ENCODE data around the gene REXO5. TPM values are rescaled to one million over a fixed set of nuclear protein-coding genes. Genes with fewer than 3 reads are reported as not detected.

REXO5 gene
- total and polyA plus RNA-seq, 2 of the 13 experiments (the other 11 are each of a cell fraction or from before 2014, with no cell fraction given): 5.9 to 13.1 TPM

DNA sequence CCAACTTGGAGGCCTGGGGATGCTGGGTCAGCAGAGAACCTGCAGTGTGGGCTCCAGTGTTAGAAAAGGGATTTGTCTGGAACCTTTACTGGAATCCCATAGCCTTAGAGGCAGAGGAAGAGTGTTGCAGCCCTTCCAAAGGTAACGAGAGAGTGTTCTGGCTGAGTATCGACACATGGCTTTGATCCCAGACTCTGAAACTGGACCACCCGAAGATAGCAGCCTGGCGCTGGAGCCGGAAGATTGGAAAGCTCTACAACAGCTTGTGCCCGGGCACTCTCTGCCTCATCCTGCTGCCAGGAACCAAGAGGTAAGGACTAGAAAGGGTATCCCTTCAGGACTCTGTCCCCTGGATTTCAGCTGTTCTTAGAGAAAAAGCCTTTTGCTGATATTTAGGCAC, 39.7 kb downstream of the REXO5 start:
- H3K9ac ChIP-seq (ENCODE audit: insufficient read depth, low read depth, low read length): no peak overlapping the region
- no peaks in the 10 kb centered on the region for H3K9me3 ChIP-seq (ENCODE audit: low read length)
- FAIRE-seq (no peak), DNase-seq (ENCODE audit: low spot score) (no peak), ATAC-seq (no peak)
- ChIA-PET CTCF (ENCODE audit: low intra/inter-chr PET ratio, low total read pairs) (no interaction called here), POLR2A (no interaction called here)
- in situ Hi-C loops (cut with HindIII; ENCODE audit: extremely low pct_ligation_motif_present, low pct_unique_long_range_greater_than_20kb): no loop called here
- H3K36me3 ChIP-seq (replicated peaks in 1 of 2; ENCODE audit: control insufficient read depth in 1 of 2, insufficient read depth in 2 of 2, low read length in 2 of 2): peaks cover 10 to 34% of the 10 kb centered on the region in 2 experiments
- H4K20me1 ChIP-seq (ENCODE audit: insufficient read depth, low read length): no peaks in the 10 kb centered on the region
- no peak overlapping the region for H3K4me3 ChIP-seq (replicated peaks in 1 of 3; ENCODE audit: insufficient read depth in 1 of 3, low read depth in 2 of 3, low read length in 3 of 3)
- WGBS (ENCODE audit: low lambda C conversion rate): 96% methylated on average over 6 of the region's 6 CpGs
- H3K27me3 ChIP-seq (ENCODE audit: control insufficient read depth in 1 of 2, insufficient read depth in 2 of 2, low read length in 2 of 2): no peaks in the 10 kb centered on the region
- H3K4me2 ChIP-seq (ENCODE audit: low read depth, low read length): no peak overlapping the region
- intact Hi-C loops (cut with micrococcal nuclease; ENCODE audit: unreplicated experiment): no loop called here
- H3K79me2 ChIP-seq (ENCODE audit: insufficient read depth, low read length): no peaks in the 10 kb centered on the region
- H3K4me1 ChIP-seq (ENCODE audit: insufficient read depth, low read length): peaks cover 2% of the 10 kb centered on the region
- no TSS peak for BruUV-seq (replicated peaks)
- H3K27ac ChIP-seq (ENCODE audit: extremely low read length, insufficient read depth, low read length): no peak overlapping the region
- H2AFZ ChIP-seq (ENCODE audit: low read length): no peak overlapping the region
- TF ChIP-seq MLXIP (CRISPR knock-in tag; IDR thresholded peaks at IDR 0.05; ENCODE audit: borderline replicate concordance): no peak
- TF ChIP-seq HES4 (CRISPR knock-in tag; IDR thresholded peaks at IDR 0.05; ENCODE audit: borderline replicate concordance): no peak
- no peak for TF ChIP-seq SKIL (CRISPR knock-in tag; IDR thresholded peaks at IDR 0.05; ENCODE audit: borderline replicate concordance)
- TF ChIP-seq THAP11 (CRISPR knock-in tag; IDR thresholded peaks at IDR 0.05): no peak
- TF ChIP-seq, protein P1, sequence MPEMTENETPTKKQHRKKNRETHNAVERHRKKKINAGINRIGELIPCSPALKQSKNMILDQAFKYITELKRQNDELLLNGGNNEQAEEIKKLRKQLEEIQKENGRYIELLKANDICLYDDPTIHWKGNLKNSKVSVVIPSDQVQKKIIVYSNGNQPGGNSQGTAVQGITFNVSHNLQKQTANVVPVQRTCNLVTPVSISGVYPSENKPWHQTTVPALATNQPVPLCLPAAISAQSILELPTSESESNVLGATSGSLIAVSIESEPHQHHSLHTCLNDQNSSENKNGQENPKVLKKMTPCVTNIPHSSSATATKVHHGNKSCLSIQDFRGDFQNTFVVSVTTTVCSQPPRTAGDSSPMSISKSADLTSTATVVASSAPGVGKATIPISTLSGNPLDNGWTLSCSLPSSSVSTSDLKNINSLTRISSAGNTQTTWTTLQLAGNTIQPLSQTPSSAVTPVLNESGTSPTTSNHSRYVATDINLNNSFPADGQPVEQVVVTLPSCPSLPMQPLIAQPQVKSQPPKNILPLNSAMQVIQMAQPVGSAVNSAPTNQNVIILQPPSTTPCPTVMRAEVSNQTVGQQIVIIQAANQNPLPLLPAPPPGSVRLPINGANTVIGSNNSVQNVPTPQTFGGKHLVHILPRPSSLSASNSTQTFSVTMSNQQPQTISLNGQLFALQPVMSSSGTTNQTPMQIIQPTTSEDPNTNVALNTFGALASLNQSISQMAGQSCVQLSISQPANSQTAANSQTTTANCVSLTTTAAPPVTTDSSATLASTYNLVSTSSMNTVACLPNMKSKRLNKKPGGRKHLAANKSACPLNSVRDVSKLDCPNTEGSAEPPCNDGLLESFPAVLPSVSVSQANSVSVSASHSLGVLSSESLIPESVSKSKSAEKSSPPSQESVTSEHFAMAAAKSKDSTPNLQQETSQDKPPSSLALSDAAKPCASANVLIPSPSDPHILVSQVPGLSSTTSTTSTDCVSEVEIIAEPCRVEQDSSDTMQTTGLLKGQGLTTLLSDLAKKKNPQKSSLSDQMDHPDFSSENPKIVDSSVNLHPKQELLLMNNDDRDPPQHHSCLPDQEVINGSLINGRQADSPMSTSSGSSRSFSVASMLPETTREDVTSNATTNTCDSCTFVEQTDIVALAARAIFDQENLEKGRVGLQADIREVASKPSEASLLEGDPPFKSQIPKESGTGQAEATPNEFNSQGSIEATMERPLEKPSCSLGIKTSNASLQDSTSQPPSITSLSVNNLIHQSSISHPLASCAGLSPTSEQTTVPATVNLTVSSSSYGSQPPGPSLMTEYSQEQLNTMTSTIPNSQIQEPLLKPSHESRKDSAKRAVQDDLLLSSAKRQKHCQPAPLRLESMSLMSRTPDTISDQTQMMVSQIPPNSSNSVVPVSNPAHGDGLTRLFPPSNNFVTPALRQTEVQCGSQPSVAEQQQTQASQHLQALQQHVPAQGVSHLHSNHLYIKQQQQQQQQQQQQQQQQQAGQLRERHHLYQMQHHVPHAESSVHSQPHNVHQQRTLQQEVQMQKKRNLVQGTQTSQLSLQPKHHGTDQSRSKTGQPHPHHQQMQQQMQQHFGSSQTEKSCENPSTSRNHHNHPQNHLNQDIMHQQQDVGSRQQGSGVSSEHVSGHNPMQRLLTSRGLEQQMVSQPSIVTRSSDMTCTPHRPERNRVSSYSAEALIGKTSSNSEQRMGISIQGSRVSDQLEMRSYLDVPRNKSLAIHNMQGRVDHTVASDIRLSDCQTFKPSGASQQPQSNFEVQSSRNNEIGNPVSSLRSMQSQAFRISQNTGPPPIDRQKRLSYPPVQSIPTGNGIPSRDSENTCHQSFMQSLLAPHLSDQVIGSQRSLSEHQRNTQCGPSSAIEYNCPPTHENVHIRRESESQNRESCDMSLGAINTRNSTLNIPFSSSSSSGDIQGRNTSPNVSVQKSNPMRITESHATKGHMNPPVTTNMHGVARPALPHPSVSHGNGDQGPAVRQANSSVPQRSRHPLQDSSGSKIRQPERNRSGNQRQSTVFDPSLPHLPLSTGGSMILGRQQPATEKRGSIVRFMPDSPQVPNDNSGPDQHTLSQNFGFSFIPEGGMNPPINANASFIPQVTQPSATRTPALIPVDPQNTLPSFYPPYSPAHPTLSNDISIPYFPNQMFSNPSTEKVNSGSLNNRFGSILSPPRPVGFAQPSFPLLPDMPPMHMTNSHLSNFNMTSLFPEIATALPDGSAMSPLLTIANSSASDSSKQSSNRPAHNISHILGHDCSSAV (CRISPR knock-in tag; IDR thresholded peaks at IDR 0.05; ENCODE audit: borderline replicate concordance): no peak
- no peak for TF ChIP-seq TP53 (CRISPR knock-in tag; conservative IDR thresholded peaks at IDR 0.05)
- no peak for TF ChIP-seq FOXA3 (CRISPR knock-in tag; IDR thresholded peaks at IDR 0.05)
- TF ChIP-seq, protein P2, sequence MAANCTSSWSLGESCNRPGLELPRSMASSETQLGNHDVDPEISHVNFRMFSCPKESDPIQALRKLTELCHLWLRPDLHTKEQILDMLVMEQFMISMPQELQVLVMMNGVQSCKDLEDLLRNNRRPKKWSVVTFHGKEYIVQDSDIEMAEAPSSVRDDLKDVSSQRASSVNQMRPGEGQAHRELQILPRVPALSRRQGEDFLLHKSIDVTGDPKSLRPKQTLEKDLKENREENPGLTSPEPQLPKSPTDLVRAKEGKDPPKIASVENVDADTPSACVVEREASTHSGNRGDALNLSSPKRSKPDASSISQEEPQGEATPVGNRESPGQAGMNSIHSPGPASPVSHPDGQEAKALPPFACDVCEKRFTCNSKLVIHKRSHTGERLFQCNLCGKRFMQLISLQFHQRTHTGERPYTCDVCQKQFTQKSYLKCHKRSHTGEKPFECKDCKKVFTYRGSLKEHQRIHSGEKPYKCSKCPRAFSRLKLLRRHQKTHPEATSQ (CRISPR knock-in tag; IDR thresholded peaks at IDR 0.05; ENCODE audit: borderline replicate concordance): no peak
- TF ChIP-seq ZNF83 (CRISPR knock-in tag; IDR thresholded peaks at IDR 0.05; ENCODE audit: borderline replicate concordance): no peak

Measured in HepG2 (cell line).